ENCODE data around the gene GPR146. TPM values are rescaled to one million over a fixed set of nuclear protein-coding genes. Genes with fewer than 3 reads are reported as not detected.

Gene GPR146
- total and polyA plus RNA-seq, 2 of the 4 experiments (the other 2 are of a cell fraction): 2.2 to 3.4 TPM

- H2BK15ac ChIP-seq (ENCODE audit: low read depth, low read length): no peak overlapping the region
- peaks cover 52% of the 10 kb centered on the region for H4K20me1 ChIP-seq (ENCODE audit: insufficient read depth, low read length)
- no peak overlapping the region for H2AK5ac ChIP-seq (ENCODE audit: low read depth, low read length)
- H3K56ac ChIP-seq (ENCODE audit: extremely low read depth, insufficient read depth, low read length): no peak overlapping the region
- H3K36me3 ChIP-seq (ENCODE audit: control insufficient read depth, insufficient read depth, low read length): peaks cover 20% of the 10 kb centered on the region
- H3K27ac ChIP-seq (ENCODE audit: insufficient read depth, low read length): no peak overlapping the region
- H3K9me1 ChIP-seq (ENCODE audit: insufficient read depth, low read length): no peaks in the 10 kb centered on the region
- no peak overlapping the region for H3K4me2 ChIP-seq (ENCODE audit: low read depth, low read length)
- no peak for ATAC-seq (ENCODE audit: low read depth)
- no TSS peak for BruUV-seq (replicated peaks)
- intact Hi-C loops (cut with micrococcal nuclease) (no loop called here), dilution Hi-C loops (cut with HindIII; ENCODE audit: low sequenced_read_pairs, unreplicated experiment) (no loop called here), in situ Hi-C loops (cut with MboI; ENCODE audit: low sequenced_read_pairs) (no loop called here)
- no peak overlapping the region for H4K8ac ChIP-seq (ENCODE audit: low read depth in 2 of 2, low read length in 2 of 2)
- ChIA-PET CTCF (no interaction called here), POLR2A (ENCODE audit: unreplicated experiment) (no interaction called here)
- DNase-seq: no peak
- whole genome bisulfite sequencing, 2 experiments (ENCODE audit: extremely low coverage in 2 of 2, insufficient read length in 1 of 2): 91% methylated on average over 23 of the region's 31 CpGs; no CpG with 5 or more reads in 1 of the 2 experiments
- H3K14ac ChIP-seq (replicated peaks; ENCODE audit: low read depth, low read length): no peak overlapping the region
- no peak overlapping the region for H3K4ac ChIP-seq (ENCODE audit: low read depth, low read length)
- peaks cover 3% of the 10 kb centered on the region; the same call in 1 of the 2 replicates for H3K9me3 ChIP-seq (ENCODE audit: control insufficient read depth, insufficient read depth, low read length)
- no peak overlapping the region for H3K18ac ChIP-seq (ENCODE audit: low read depth, low read length)
- H2BK120ac ChIP-seq (ENCODE audit: low read depth, low read length): no peak overlapping the region
- H3K4me1 ChIP-seq (ENCODE audit: control insufficient read depth, insufficient read depth, low read length): peaks cover 9% of the 10 kb centered on the region; the same call in 1 of the 2 replicates
- no peak overlapping the region for H3K9ac ChIP-seq (ENCODE audit: low read depth, low read length)
- H3K4me3 ChIP-seq (ENCODE audit: insufficient read depth, low read depth, low read length): no peak overlapping the region
- H3K23ac ChIP-seq (ENCODE audit: low read depth, low read length): no peak overlapping the region
- no peak overlapping the region for H4K91ac ChIP-seq (ENCODE audit: insufficient read depth, low read depth, low read length)
- no peak overlapping the region for H2BK5ac ChIP-seq (ENCODE audit: low read depth, low read length, poor library complexity, severe bottlenecking)
- no peak overlapping the region for H2AFZ ChIP-seq (replicated peaks; ENCODE audit: low read length, poor library complexity)
- TF ChIP-seq BHLHE40 (IDR thresholded peaks at IDR 0.05; ENCODE audit: low read depth, low read length): no peak
- no peak for TF ChIP-seq SMC3 (IDR thresholded peaks at IDR 0.05; ENCODE audit: low read depth, low read length)
- TF ChIP-seq RAD21 (IDR thresholded peaks at IDR 0.05; ENCODE audit: low read length): no peak
- no peak for TF ChIP-seq NFE2L2 (IDR thresholded peaks at IDR 0.05; ENCODE audit: low read depth, low read length)
- no peak for TF ChIP-seq MAFK (IDR thresholded peaks at IDR 0.05; ENCODE audit: low read depth, low read length)
- TF ChIP-seq USF2 (IDR thresholded peaks at IDR 0.05; ENCODE audit: low read depth, low read length): no peak
- no peak for TF ChIP-seq MXI1 (IDR thresholded peaks at IDR 0.05; ENCODE audit: borderline replicate concordance, low read depth, low read length)
- TF ChIP-seq ELK1 (IDR thresholded peaks at IDR 0.05; ENCODE audit: borderline replicate concordance, low read depth, low read length): no peak
- TF ChIP-seq, protein P1, sequence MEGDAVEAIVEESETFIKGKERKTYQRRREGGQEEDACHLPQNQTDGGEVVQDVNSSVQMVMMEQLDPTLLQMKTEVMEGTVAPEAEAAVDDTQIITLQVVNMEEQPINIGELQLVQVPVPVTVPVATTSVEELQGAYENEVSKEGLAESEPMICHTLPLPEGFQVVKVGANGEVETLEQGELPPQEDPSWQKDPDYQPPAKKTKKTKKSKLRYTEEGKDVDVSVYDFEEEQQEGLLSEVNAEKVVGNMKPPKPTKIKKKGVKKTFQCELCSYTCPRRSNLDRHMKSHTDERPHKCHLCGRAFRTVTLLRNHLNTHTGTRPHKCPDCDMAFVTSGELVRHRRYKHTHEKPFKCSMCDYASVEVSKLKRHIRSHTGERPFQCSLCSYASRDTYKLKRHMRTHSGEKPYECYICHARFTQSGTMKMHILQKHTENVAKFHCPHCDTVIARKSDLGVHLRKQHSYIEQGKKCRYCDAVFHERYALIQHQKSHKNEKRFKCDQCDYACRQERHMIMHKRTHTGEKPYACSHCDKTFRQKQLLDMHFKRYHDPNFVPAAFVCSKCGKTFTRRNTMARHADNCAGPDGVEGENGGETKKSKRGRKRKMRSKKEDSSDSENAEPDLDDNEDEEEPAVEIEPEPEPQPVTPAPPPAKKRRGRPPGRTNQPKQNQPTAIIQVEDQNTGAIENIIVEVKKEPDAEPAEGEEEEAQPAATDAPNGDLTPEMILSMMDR (conservative IDR thresholded peaks at IDR 0.05; ENCODE audit: low read depth, low read length): no peak
- TF ChIP-seq CEBPB (IDR thresholded peaks at IDR 0.05; ENCODE audit: low read depth, low read length): no peak
- no peak for TF ChIP-seq RCOR1 (IDR thresholded peaks at IDR 0.05; ENCODE audit: insufficient replicate concordance, low read length)
- no peak for TF ChIP-seq RFX5 (IDR thresholded peaks at IDR 0.05; ENCODE audit: low read depth, low read length)
- H2AK9ac ChIP-seq (replicated peaks; ENCODE audit: low read depth, low read length, poor library complexity): peak overlapping the region; percentile 79
- H3K79me1 ChIP-seq (ENCODE audit: low read depth in 1 of 2, low read length in 2 of 2): peaks cover 11 to 80% of the 10 kb centered on the region in 2 experiments
- H3K27me3 ChIP-seq (ENCODE audit: control insufficient read depth, insufficient read depth, low read length): no peaks in the 10 kb centered on the region
- no peak overlapping the region for H2BK20ac ChIP-seq (ENCODE audit: low read depth, low read length)
- no peak overlapping the region for H4K5ac ChIP-seq (ENCODE audit: low read depth, low read length)
These were observed 18.4 kb upstream of the GPR146 start for GRCh38 chr7:1025743-1026581.
